ENCODE measurements around the gene CD300LF.

Gene CD300LF

DNA sequence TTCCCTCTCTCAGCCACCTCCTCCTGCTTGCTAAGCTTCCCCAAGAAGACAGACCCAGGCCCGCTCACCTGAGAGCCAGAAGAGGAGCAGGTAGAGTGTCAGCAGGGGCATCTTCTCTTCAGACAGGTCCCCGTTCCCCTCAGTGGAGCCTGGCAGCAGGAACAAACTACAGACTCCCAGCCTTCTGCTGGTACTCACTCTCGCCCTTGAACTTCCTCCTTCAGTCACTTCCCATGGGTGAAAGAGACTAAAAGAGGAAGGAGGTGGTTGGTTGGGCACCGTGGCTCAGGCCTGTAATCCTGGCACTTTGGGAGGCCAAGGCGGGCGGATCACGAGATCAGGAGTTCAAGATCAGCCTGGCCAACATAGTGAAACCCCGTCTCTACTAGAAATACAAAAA is at the start of gene CD300LF:
Gene CD300LF, minus strand, starts transcription at position 168 of the 400 bp plus-strand sequence. Its CDS starts 57 bp downstream, at position 111.
- DNase-seq (ENCODE audit: low read depth), result no peak

DNA sequence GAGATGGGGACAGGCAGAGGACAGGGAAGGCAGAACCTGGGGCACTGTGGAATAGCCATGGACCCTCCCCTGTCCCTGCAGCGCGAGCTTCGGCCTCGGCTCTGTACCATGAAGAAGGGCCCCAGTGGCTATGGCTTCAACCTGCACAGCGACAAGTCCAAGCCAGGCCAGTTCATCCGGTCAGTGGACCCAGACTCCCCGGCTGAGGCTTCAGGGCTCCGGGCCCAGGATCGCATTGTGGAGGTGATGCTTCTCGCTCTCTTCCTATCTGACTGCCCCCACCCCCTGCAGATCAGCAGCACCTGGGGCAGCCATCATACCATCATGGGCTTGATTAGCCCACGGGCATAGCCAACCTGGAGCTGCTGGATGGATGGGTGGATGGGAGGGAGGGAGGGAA is 49.2 kb upstream of the CD300LF start:
- no peak for DNase-seq (ENCODE audit: low read depth)

- DNase-seq (ENCODE audit: low read depth), result no peak
Observed at GRCh38 chr17:74761419-74761818, 48.7 kb upstream of the CD300LF start.

GRCh38 chr17:74760404-74761105 is 47.8 kb upstream of the CD300LF start:
- no peak for DNase-seq (ENCODE audit: low read depth)

GRCh38 chr17:74759941-74760340 is 47.2 kb upstream of the CD300LF start:
- DNase-seq (ENCODE audit: low read depth), result no peak

GRCh38 chr17:74759243-74759801 is 46.6 kb upstream of the CD300LF start:
- peak; percentile 46 for DNase-seq (ENCODE audit: low read depth)

DNA sequence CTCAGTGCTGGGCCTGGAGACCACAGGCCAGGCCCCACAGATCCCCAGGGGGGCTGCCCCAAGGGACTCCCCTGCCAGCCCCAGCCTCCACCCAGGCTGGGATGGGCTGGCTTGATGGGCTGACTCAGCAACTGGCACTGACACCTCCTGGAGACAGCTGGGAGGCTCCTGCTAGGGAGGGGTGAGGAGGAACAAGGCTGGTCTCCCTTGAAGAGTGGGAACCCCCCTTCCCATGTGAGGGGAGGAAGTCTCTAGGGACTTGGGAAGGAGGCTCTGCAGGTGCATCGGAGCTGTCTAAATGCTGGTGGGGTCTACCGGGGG is 46.1 kb upstream of the CD300LF start:
- DNase-seq (ENCODE audit: low read depth), result no peak

DNA sequence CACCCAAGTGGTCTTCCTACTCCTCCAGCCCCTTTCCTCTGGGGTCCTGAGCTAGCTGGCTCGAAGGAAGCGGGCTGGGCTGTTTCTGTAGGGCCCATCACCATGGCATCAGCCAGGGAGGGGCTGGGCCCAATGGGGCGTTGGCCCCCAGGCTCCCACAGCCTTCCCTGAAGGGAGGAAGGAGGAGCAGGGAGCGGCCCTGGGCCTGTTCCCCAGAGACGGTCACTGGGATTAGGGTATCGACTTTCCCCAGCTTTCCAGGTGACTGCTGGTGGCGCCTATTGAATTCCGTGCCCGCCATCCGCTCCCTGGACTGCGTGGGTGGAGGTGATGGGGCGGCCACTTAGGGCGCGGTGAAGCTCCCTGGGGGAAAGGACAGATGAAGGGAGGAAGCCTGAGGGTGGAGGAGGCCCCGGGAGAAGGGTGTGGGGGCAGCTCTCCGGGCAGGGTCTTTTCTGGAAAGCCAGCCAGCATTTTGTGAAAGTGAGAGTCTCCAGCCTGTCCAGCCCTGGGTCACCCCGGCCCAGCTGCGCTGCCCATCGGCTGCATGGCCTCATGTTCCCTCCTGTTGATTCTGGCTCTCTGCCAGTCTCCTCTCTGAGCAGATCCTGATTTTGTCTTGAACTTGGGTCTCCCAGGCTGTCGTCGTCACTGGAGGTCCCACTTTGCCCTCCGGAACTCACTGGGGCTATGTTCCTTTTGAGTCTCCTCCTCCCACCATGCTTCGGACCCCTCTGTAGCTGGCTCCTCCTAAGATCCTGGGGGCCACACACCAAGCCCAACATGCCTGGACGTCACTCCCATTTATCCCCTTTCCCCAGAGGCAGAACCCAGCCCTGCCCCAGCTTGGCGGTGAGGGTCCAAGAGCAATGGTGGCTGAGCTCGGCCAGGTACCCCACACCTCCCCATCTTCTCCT is 45.5 kb upstream of the CD300LF start:
- no peak for DNase-seq (ENCODE audit: low read depth)

- no peak for DNase-seq (ENCODE audit: low read depth)
Observed at GRCh38 chr17:74757502-74757901, 44.8 kb upstream of the CD300LF start.

DNA sequence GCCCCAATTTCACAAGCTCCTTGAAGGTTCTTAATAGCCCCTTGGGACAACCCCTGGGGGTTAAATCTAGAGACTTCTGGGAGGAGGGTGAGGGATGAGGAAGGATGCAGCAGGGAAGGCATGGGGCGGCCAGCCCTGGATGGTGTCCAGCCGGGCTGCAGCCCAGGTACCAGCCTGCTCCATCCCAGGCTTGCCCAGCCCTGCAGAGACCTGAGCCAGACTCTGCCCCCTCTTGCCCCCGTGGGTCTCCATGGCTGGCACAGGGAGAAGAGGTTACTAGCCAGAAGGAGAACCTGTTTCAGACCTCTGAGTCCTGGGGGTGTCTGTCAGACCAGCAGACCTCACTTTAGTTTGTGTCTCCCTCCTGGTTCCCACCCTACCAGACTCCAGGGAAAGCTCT is 44.2 kb upstream of the CD300LF start:
- no peak for DNase-seq (ENCODE audit: low read depth)

GRCh38 chr17:74755533-74755932 is 42.8 kb upstream of the CD300LF start:
- DNase-seq (ENCODE audit: low read depth), result no peak

GRCh38 chr17:74754832-74755231 is 42.1 kb upstream of the CD300LF start:
- DNase-seq (ENCODE audit: low read depth), result no peak

DNA sequence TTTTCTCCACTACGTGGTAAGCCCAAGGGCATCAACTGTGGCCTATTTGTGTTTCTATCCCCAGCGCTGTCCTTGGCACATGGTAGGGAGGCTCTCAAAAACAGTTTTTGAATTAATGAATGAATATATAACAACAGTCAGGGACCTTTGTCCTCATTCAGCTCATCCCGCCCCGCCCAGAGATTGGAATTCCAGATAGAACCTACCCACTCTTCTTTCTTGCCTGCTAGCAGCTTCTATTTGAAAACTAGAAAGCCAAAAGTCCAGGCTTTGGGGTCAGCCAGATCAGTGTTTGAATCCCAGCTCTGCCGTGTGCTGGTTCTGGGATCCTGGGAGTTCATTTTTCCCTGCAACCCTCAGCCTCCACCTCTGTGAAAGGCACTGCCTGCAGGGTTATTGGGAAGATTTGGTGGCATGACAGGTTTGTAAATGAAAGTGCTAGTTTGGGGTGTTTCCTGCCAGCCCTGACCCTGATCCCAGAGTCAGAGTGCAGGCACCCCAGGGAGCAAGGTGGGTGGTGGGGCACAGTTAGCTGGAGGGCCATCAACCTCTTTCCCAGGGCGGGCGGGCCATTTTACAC is 40.2 kb upstream of the CD300LF start:
- DNase-seq (ENCODE audit: low read depth), result no peak

DNA sequence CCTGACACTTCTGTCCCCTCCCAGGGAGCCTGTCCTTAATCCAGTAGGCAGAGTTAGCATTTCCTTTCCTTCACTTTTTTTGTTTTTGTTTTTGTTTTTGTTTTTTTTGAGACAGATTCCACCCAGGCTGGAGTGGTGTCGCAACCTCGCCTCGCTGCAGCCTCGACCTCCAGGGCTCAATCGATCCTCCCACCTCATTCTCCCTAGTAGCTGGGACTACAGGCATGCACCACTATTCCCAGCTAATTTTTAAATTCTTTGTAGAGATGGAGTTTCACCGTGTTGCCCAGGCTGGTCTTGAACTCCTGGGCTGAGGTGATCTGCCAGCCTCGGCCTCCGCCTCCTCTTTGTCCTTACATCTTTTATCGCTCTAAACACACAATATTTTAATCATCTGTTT is 39.7 kb upstream of the CD300LF start:
- DNase-seq (ENCODE audit: low read depth), result no peak

GRCh38 chr17:74750327-74751069 is 37.8 kb upstream of the CD300LF start:
- DNase-seq (ENCODE audit: low read depth), result no peak

DNA sequence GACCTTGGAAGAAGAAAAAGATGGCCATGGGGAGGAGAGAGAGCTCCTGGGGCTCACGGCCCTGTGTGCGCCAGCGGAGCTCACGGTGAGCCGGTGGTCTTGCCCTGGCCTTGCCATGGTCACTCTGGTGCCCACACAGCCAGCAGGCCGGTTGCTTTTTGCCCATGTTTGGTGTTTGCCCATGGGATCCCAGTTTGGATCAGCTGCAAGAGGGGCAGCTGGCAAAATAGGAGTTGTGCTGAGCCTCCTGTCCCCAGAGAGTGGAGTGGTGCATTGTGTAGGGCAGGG is 37.3 kb upstream of the CD300LF start:
- no peak for DNase-seq (ENCODE audit: low read depth)

DNA sequence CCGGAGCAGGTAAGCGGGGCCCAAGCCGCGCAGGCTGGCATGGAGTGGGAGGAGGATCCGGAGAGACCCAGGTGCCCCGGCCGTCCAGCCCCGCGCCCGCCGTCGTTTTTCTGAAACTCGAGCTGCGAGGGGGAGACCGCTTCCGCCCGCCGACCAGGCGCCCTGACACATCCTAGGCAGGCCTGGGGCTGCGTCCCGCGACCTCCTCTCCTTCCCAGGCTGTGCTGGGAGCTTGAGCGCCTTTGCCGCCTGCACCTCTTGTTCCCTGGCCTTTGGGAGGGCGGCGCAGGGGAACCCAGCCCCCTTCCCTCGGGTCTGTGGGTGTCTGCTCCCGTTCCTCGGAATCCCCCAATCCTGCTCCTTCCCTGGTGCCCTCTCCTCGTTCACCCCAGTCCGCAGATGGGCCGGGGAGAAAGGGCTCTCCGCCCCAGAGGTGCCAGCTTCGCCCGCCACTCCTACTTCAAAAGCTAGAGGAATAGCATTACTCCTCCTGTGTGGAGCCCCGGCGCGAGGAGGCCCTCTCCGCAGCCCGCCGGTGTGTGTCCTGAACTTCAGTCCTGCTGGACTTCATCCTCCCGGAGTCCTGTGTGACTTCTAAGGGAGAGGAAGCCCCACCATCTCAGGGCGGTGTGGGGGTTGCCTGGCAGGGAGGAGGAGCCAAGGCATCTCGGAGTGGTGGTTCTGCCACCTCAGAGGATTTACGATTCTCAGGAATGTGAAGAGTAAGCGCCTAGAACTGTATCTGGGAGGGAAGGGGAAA is 36.7 kb upstream of the CD300LF start:
- peak; percentile 27 for DNase-seq (ENCODE audit: low read depth)

DNA sequence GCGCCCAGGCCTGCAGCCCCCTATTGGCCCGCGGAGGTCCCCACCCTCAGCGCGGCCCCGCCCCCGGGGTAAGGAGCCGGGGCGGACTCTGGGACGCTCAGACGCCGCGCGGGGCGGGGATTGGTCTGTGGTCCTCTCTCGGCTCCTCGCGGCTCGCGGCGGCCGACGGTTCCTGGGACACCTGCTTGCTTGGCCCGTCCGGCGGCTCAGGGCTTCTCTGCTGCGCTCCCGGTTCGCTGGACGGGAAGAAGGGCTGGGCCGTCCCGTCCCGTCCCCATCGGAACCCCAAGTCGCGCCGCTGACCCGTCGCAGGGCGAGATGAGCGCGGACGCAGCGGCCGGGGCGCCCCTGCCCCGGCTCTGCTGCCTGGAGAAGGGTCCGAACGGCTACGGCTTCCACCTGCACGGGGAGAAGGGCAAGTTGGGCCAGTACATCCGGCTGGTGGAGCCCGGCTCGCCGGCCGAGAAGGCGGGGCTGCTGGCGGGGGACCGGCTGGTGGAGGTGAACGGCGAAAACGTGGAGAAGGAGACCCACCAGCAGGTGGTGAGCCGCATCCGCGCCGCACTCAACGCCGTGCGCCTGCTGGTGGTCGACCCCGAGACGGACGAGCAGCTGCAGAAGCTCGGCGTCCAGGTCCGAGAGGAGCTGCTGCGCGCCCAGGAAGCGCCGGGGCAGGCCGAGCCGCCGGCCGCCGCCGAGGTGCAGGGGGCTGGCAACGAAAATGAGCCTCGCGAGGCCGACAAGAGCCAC is 36.0 kb upstream of the CD300LF start, which contains the start of gene NHERF1:
Gene NHERF1, plus strand, starts transcription at position 100 of the 750 bp plus-strand sequence. Its CDS starts 219 bp downstream, at position 319.
- peak; percentile 94 for DNase-seq (ENCODE audit: low read depth)

- DNase-seq (ENCODE audit: low read depth), result no peak
Observed at GRCh38 chr17:74748279-74748528, 35.5 kb upstream of the CD300LF start.

DNA sequence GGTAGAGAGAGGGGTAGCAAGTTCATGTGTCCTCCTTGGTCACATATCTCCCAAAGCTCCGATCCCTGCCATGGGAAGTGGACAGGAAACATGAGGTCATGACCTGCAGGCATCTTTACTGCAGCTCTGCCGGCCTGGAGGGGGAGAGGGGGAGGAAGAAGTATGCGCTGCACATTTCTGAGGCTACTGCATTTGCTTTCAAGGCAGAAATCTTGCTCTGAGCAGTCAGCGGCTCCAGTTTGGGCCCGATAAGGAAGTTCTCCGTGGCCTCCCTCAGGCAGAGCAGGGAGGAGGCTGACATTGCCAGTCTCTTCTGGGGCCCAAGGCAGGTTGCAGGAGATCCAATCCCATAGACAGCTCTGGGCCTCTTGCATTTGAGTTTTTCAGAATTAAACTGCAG is 34.2 kb upstream of the CD300LF start:
- no peak for DNase-seq (ENCODE audit: low read depth)

DNA sequence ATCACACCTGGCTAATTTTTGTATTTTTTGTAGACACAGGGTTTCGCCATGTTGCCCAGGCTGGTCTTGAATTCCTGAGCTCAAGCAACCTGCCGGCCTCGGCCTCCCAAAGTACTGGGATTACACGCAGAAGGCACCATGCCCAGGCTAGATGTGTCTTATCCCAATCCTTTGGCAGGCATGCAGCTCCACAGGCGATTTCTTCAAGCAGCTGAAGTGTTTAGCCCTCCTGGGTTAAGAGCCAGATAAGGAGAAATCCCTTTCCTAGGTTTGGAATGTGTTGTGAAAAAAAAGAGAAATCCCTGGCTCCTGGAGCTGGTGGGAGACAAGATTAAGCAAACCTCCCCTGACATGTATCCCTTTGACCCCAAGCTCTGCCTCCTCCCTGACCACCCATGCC is 33.7 kb upstream of the CD300LF start:
- no peak for DNase-seq (ENCODE audit: low read depth)

Data from activated T-helper 1 cell treated with Interleukin-2 at 50 U/mL for 16 hours (primary cell).